HG03442 (cell line): ENCODE measurements around the gene RTP2.

Experiments
- ATAC-seq: cut with Tn5 transposase; IDR thresholded peaks from one replicate; pipeline ENCODE4 v1.9.1; 2021; ENCODE audit warnings: mild to moderate bottlenecking, moderate library complexity; ENCODE audit not compliant: unreplicated experiment

Gene RTP2, protein sequence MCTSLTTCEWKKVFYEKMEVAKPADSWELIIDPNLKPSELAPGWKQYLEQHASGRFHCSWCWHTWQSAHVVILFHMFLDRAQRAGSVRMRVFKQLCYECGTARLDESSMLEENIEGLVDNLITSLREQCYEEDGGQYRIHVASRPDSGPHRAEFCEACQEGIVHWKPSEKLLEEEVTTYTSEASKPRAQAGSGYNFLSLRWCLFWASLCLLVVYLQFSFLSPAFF

DNA sequence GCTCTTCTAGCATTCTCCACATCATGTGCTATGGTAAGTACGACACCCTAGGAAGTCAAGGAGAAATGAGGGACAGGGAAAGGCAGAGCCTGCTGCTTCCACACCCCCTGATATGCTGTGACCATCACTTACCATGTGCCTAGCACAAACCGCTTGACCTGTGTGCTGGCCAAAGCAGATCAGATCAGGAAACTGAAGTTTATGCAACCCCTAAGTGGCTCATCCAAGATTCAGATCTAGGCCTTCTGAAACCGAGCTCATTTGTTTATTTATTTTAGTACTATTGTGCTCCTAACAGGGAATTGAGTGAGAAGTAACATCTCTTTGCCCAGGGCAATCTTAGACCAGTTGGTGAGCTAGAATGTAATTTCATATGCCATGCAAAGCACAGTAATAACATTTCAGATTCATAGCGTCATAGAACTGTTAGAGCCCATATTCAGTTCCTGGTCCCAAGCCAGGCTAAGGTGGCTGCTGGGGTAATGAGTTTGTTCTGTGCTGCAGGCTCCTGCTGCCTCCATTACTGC, at the start of gene RTP2:
Gene RTP2 (minus strand): TSS at position 51 of the 527 bp plus-strand sequence. CDS start 429 bp downstream, outside the sequence.
- no peak for ATAC-seq

- ATAC-seq: no peak
Observed at GRCh38 chr3:187750513-187751123, 48.3 kb upstream of the RTP2 start.

- ATAC-seq: no peak
Observed at GRCh38 chr3:187750006-187750512, 47.7 kb upstream of the RTP2 start.

DNA sequence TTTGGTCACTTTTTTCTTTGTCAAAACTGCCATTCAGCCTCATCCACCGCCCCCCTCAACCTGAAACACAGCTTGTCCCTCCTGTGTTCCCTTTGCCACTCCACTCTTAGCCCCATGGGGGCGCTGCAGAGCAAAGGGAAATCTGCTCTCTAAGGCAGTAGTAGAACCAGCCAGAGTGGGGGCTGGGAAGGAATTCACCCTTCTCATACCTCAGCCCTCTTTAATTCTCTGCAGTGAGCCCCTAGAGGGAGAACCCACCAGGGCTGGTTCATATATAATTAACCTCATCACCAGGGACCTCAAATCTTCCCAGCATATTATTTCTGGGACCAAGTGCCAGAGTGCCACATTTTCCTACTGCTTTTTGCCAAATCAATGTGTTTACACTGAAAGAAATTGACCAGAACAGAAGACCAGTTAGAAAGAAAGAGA, 45.7 kb upstream of the RTP2 start:
- ATAC-seq: no peak

GRCh38 chr3:187747506-187747905, 45.1 kb upstream of the RTP2 start:
- no peak for ATAC-seq

DNA sequence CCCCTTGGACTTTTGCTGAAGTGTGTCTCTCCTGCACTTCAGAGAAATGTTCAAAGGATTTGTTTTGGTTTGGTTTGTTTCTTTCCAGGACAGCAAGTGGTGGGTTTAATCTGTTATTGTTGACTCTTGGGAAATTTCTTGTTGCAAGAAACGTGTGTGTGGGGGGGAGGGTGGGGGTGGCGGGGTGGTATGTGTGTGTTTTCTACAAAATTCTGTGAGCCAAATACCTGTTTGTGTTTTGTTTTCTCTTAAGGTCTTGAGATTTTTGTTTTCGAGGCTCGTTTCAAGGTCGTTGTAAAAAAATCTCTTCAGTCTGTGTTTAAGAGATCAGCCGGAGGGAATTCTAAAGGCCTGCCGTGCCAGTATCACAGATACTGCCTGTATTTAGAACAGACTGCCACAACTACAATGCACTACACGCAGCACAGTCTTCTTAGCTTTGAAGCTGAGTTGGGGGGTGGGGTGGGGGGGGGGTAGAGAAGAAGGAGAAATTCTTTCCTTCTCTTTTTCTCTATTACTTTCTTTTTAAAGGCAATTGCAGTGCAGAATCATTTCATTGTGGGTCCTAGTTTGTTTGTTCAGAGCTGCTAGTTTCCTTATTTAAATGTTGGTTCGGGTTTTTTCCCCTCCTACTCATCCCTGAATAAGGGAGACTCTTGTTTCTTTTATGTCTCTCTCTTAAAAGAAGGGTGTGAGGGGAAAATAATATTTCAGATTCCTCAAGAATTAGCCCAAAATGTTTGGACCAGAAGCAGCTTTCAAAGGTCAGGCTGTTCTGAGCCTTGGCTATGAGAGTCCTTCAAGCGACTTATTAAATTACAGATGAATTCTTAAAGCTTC, 44.3 kb upstream of the RTP2 start:
- no peak for ATAC-seq

- ATAC-seq: no peak
Observed at GRCh38 chr3:187746059-187746441, 43.7 kb upstream of the RTP2 start.

DNA sequence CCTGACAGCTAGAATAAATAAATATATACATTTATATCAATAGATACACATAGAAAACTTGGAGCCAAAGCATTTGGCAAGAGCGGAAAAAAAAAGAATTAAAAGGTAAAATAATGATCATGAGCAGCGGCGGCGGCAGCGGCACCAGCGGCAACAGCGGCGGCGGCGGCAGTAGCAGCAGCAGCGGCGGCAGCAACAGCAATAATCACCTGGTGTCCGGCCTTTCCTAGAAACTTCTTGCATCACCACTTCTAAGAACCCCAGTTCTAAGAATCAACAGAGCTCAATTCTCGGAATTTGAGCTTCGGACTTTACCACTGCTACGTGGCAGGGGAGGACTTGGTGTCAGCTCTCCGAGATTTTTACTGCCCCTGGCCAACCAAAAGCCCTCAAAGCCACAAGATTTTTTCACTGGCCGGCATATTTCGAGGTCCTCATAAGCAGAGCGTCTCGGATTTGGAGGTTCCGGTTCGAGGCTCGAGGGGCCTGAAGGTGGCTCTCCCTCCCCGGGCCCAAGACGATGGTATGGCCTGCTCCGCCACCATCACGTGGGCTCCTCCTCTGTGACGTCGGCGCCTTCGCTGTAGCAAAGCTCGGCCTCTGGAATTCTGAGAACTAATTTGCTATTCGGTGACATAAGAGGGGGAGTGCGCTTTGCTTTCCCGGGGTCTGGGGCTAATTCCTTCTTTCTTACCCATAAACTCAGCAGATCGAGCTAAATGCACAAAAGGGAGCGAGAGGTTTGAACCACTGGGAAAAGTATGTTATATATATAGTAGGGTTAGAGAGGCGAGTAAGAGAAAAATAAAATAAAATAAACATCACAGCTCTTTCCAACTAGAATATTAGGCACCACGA, 43.1 kb upstream of the RTP2 start, which contains the start of gene BCL6:
Gene BCL6 (minus strand): TSS at position 268 of the 858 bp plus-strand sequence. CDS start 11,775 bp downstream, outside the sequence.
- ATAC-seq: peak; percentile 72

DNA sequence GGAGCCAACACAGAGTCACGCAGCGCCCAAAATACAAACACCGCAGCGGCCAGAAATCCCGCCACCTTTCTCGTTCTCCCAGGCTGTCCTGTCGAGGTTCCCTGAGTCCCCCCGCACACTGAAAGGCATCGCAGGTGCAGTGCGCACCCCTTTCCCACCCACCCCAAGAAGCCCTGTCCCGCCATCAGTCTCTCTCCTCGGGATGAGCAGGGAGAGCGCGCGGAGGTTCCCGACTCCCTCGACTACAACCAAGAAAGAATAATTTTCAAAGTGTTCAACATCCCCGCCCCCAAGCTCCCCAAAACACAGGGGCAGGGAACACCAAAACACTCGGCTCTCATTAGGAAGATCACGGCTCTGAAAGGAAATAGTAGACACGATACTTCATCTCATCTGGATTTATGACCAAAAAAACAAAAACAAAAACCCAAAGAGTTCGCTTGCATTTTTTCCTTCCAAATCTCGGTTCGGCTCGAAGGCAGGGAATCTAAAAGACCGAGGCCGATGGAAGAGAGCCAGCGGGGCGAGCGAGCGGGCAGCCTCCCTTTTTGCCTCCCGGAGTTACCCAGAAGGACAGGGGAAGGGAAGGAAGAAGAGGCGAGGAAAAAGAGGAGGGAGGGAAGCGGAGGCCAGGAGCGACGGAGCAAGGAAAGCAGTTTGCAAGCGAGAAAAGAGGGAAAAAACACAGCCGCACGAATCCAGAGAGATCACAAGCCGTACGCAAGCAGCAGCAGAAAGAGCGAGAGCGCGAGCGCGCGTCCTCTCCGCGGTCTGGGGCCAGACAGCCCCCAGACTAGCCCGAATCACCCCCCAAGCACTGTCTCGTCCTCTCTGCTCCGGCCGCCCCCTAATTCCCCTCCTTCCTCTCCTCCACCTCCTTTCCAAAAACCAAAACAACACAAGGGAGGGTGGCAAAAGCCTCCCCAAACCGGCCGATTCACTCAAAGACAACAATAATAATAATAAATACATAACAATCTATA, 42.1 kb upstream of the RTP2 start:
- no peak for ATAC-seq

- no peak for ATAC-seq
Observed at GRCh38 chr3:187743195-187744141, 41.1 kb upstream of the RTP2 start.

DNA sequence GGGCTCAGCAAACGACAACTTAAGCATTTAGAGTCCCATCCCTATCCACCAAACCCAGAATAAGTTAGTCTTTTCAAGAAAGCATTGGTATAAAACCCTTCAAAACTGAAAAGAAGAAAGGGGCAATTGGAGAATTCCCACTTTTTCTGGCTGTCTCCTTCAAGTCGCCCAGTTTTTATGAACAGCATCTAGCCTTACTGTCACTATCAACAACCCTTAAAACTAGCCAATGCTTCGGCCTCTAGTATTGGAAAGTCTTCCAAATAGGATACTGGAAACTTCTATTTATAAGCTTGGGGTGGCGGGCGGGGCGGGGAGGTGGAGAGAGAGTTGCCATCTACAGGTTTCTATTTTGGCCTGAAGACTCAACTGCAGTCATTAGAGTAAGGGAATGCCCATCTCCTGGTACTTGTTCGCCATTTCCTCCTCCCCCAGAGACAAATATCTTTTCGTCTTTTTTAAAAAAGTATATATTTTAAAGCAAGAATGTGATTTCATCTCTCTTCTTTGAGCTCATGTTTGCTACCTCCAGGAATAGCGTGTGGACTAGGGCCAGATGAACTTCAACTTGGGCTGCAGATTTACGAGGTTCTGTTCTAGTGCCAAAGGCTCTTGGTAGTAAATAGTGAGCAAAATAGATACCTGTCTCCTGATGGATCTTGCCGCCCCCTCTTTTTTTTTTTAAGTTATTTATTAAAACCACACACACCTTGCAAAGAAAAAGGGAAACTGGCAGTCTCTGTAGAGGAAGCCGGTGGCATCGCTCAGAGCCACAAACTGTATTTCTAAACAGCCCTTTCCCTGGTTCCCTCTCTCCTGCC, 40.2 kb upstream of the RTP2 start:
- ATAC-seq: no peak

- no peak for ATAC-seq
Observed at GRCh38 chr3:187741403-187742350, 39.3 kb upstream of the RTP2 start.

DNA sequence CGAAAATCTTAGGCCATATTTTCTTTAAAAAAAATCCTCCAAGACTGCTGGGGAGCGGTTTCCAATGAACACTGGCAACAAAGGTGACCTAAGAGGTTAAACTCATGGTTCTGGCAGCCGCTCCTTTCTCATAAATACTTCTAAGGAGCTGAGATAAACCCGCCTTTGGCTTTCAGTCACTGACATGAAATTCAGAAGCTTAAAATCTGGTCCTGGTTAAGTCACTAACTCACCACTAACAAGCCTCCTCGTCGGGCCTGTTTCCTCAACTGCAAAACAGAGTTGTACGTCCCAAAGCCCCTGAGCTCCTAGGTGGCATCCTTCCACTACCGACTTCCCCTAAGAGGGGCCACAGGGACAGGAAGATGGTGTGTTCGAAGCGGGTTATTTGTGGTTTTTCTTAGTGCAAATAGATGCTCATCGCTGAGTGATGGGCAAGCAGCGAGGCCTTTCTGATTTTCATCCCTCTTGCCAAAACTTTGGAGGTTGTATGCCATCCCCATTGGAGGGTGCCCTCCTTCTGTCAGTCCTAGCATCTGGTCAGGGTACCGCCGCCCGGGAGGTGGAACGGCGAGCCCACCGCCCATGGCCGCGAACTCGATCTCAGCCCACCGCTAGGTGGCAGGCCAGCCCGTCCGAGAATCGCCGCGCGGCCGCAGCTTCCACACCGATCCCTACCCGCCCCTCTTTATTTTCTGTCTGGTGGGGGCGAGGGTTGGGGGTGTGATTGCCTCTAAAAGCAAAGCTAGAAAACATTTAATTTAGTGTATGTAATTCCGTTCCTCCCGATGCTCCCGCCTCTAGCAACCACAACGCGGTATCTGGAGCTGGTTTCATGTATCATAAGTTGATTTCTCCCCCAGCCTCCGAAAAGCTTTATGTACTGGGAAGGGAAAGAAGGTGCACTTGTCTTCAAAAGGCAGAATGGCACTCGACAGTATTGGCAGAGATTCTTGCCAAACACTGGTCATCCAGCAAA, 38.4 kb upstream of the RTP2 start:
- ATAC-seq: no peak

GRCh38 chr3:187739561-187740332, 37.4 kb upstream of the RTP2 start:
- ATAC-seq: no peak
